HEK293 (cell line): ENCODE results near the gene HUNK.

Experiments
- CTCF ChIA-PET: fragments of 350-600 bp; formaldehyde crosslinking; extraction: SDS; loops from one replicate; lab custom pipeline; 2021; ENCODE audit warnings: antibody characterized with exemption; lab: Yijun Ruan, JAX
- POLR2A ChIA-PET: fragments of 300-600 bp; formaldehyde crosslinking; extraction: SDS; loops from one replicate; lab custom pipeline; 2020; ENCODE audit warnings: antibody characterized with exemption, inconsistent platforms; lab: Yijun Ruan, JAX
- H3K27ac ChIP-seq: fragments of 200-500 bp; sonication (Bioruptor generic); 2 replicates; pipeline ENCODE4 v1.5.1; 2014; ENCODE audit warnings: low read depth, low read length, control low read depth, inconsistent platforms; ENCODE audit errors: extremely low read depth
- H3K36me3 ChIP-seq, 2 experiments: fragments of 200-500 bp in 1 of 2; sonication (Bioruptor generic) in 1 of 2; 1 replicate in 1 of 2; 2 replicates in 1 of 2; pipeline ENCODE4 v1.5.1; 2014 to 2017; ENCODE audit warnings: inconsistent platforms in 2 of 2, low read length in 2 of 2; ENCODE audit not compliant: control insufficient read depth in 2 of 2, insufficient read depth in 1 of 2
- H3K4me1 ChIP-seq: fragments of 200-500 bp; sonication (Bioruptor generic); 2 replicates; pipeline ENCODE4 v1.5.1; 2014; ENCODE audit warnings: mild to moderate bottlenecking, low read length, inconsistent platforms; ENCODE audit not compliant: control insufficient read depth, insufficient read depth
- H3K4me3 ChIP-seq: 2 replicates; pipeline ENCODE4 v1.5.1; 2011; ENCODE audit warnings: low read depth, mild to moderate bottlenecking, control low read depth, low read length, moderate library complexity
- H3K9me3 ChIP-seq: fragments of 200-500 bp; sonication (Bioruptor generic); 2 replicates; pipeline ENCODE4 v1.5.1; 2014; ENCODE audit warnings: low read depth, low read length, inconsistent platforms; ENCODE audit not compliant: control insufficient read depth, insufficient read depth
- FEZF1 ChIP-seq: fragments of 450-650 bp; formaldehyde crosslinking; IDR thresholded peaks from 2 replicates; pipeline ENCODE4 v1.5.1; 2016; ENCODE audit warnings: missing biosample characterization, missing genetic modification characterization
- IKZF3 ChIP-seq: fragments of 450-650 bp; IDR thresholded peaks from 2 replicates; pipeline ENCODE4 v1.5.0; 2018; ENCODE audit warnings: missing biosample characterization, mild to moderate bottlenecking, missing genetic modification characterization, moderate library complexity
- KLF16 ChIP-seq: fragments of 450-650 bp; formaldehyde crosslinking; IDR thresholded peaks from 2 replicates; pipeline ENCODE4 v1.5.1; 2017; ENCODE audit warnings: missing biosample characterization, missing genetic modification characterization
- PRDM10 ChIP-seq: fragments of 450-650 bp; formaldehyde crosslinking; IDR thresholded peaks from 2 replicates; pipeline ENCODE4 v1.5.1; 2016; ENCODE audit warnings: missing biosample characterization, missing genetic modification characterization
- REPIN1 ChIP-seq: fragments of 450-650 bp; formaldehyde crosslinking; IDR thresholded peaks from 2 replicates; pipeline ENCODE4 v1.5.1; 2017; ENCODE audit warnings: missing biosample characterization, missing genetic modification characterization, low read depth
- TSHZ1 ChIP-seq: fragments of 450-650 bp; formaldehyde crosslinking; IDR thresholded peaks from 2 replicates; pipeline ENCODE4 v1.5.1; 2016; ENCODE audit warnings: missing biosample characterization, missing genetic modification characterization, borderline replicate concordance
- YY1 ChIP-seq: fragments of 450-650 bp; formaldehyde crosslinking; IDR thresholded peaks from 2 replicates; pipeline ENCODE4 v1.5.1; 2018; ENCODE audit warnings: missing biosample characterization, missing genetic modification characterization
- ZBTB11 ChIP-seq: fragments of 450-650 bp; formaldehyde crosslinking; conservative IDR thresholded peaks from 2 replicates; pipeline ENCODE4 v1.5.1; 2016; ENCODE audit warnings: low read depth, missing biosample characterization, missing genetic modification characterization
- ZBTB6 ChIP-seq: fragments of 450-650 bp; formaldehyde crosslinking; IDR thresholded peaks from 2 replicates; pipeline ENCODE4 v1.5.1; 2017; ENCODE audit warnings: missing biosample characterization, missing genetic modification characterization
- ZFP37 ChIP-seq: fragments of 450-650 bp; formaldehyde crosslinking; IDR thresholded peaks from 2 replicates; pipeline ENCODE4 v1.5.1; 2016; ENCODE audit warnings: missing biosample characterization, missing genetic modification characterization
- ZNF157 ChIP-seq: fragments of 450-650 bp; formaldehyde crosslinking; IDR thresholded peaks from 2 replicates; pipeline ENCODE4 v1.5.1; 2016; ENCODE audit warnings: missing biosample characterization, missing genetic modification characterization
- ZNF175 ChIP-seq: fragments of 450-650 bp; formaldehyde crosslinking; IDR thresholded peaks from 2 replicates; pipeline ENCODE4 v1.5.1; 2016; ENCODE audit warnings: missing biosample characterization, missing genetic modification characterization
- ZNF202 ChIP-seq: fragments of 450-650 bp; formaldehyde crosslinking; IDR thresholded peaks from 2 replicates; pipeline ENCODE4 v1.5.1; 2016; ENCODE audit warnings: missing biosample characterization, missing genetic modification characterization, borderline replicate concordance
- ZNF362 ChIP-seq: fragments of 450-650 bp; formaldehyde crosslinking; IDR thresholded peaks from 2 replicates; pipeline ENCODE4 v1.5.1; 2016; ENCODE audit warnings: missing biosample characterization, missing genetic modification characterization
- ZNF521 ChIP-seq: fragments of 450-650 bp; formaldehyde crosslinking; IDR thresholded peaks from 2 replicates; pipeline ENCODE4 v1.5.1; 2017; ENCODE audit warnings: missing biosample characterization, mild to moderate bottlenecking, missing genetic modification characterization
- ZNF623 ChIP-seq: fragments of 450-650 bp; formaldehyde crosslinking; IDR thresholded peaks from 2 replicates; pipeline ENCODE4 v1.5.1; 2016; ENCODE audit warnings: missing biosample characterization, missing genetic modification characterization
- ZNF660 ChIP-seq: fragments of 450-650 bp; IDR thresholded peaks from 2 replicates; pipeline ENCODE4 v1.5.1; 2018; ENCODE audit warnings: missing biosample characterization, mild to moderate bottlenecking, missing genetic modification characterization
- ZSCAN5A ChIP-seq: fragments of 450-650 bp; formaldehyde crosslinking; IDR thresholded peaks from 2 replicates; pipeline ENCODE4 v1.5.1; 2016; ENCODE audit warnings: missing biosample characterization, missing genetic modification characterization

Gene HUNK

GRCh38 chr21:31903896-31904295, 31.1 kb downstream of the HUNK start:
- POLR2A ChIA-PET = no interaction called here
- H3K36me3 ChIP-seq = no peaks in the 10 kb centered on the region
- CTCF ChIA-PET = interaction anchor here (1.4 kb wide), 1 partner anchor 38 kb away, joined by 6 read pairs; no protein-coding TSS in a partner anchor
- H3K4me1 ChIP-seq = peaks cover 10% of the 10 kb centered on the region
- no peak overlapping the region for H3K4me3 ChIP-seq
- no peaks in the 10 kb centered on the region for H3K9me3 ChIP-seq
- no peak overlapping the region for H3K27ac ChIP-seq
- TF ChIP-seq KLF16 (tag by site-specific recombination) (no peak), ZNF660 (tag by site-specific recombination) (no peak), PRDM10 (tag by site-specific recombination) (no peak), TSHZ1 (tag by site-specific recombination) (no peak), ZBTB11 (tag by site-specific recombination) (no peak), FEZF1 (tag by site-specific recombination) (no peak), ZNF521 (tag by site-specific recombination) (no peak), REPIN1 (tag by site-specific recombination) (no peak), YY1 (tag by site-specific recombination) (no peak), ZSCAN5A (tag by site-specific recombination) (no peak), ZNF202 (no peak), ZBTB6 (tag by site-specific recombination) (no peak), ZNF362 (tag by site-specific recombination) (no peak), ZFP37 (no peak), ZNF623 (tag by site-specific recombination) (no peak), ZNF175 (tag by site-specific recombination) (no peak), ZNF157 (tag by site-specific recombination) (no peak), IKZF3 (tag by site-specific recombination) (no peak)
